Mammary microvascular endothelial cell (primary cell): ENCODE results near the gene PTGS1. TPM values are rescaled to one million over a fixed set of nuclear protein-coding genes. Genes with fewer than 3 reads are reported as not detected.

Experiments used
- total RNA-seq: library from RNA; depleted of rRNA; stranded (reverse); fragments of >200 nt; gene quantifications from 2 replicates; pipeline ENCODE4 v1.2.3, GENCODE V29; 2015

Gene PTGS1
- total RNA-seq: 0.59 and 1.5 TPM in 2 replicates

GRCh38 chr9:122370869-122371755 lies at the start of gene PTGS1:
Gene PTGS1, plus strand, starts transcription at chr9:122371024. Its CDS starts 61 bp downstream, at chr9:122371085.

Other genes starting within 250 kb of the PTGS1 start
- gene NDUFA8, start 211.2 kb upstream of the PTGS1 start, total RNA-seq: 70.5 and 73.3 TPM in 2 replicates
- not detected in 2 replicates for gene MORN5, start 211.1 kb upstream of the PTGS1 start, total RNA-seq
- 16.9 and 17.3 TPM in 2 replicates for gene LHX6, start 142.1 kb upstream of the PTGS1 start, total RNA-seq
- 12.6 and 18.7 TPM in 2 replicates for gene RBM18, start 106.2 kb upstream of the PTGS1 start, total RNA-seq
- 32.5 and 32.7 TPM in 2 replicates for gene MRRF, start 106.1 kb upstream of the PTGS1 start, total RNA-seq
- gene OR1J1, start 106.9 kb downstream of the PTGS1 start, total RNA-seq: not detected in 2 replicates
- not detected in 2 replicates for gene OR1J2, start 139.8 kb downstream of the PTGS1 start, total RNA-seq
- not detected in 2 replicates for gene OR1J4, start 148.1 kb downstream of the PTGS1 start, total RNA-seq
- gene OR1N1, start 156.3 kb downstream of the PTGS1 start, total RNA-seq: not detected in 2 replicates
- gene OR1N2, start 182.1 kb downstream of the PTGS1 start, total RNA-seq: not detected in 2 replicates
- 0.10 TPM in 1 of 2 replicates, not detected in the other for gene OR1L8, start 212.4 kb downstream of the PTGS1 start, total RNA-seq
- not detected in 2 replicates for gene OR1Q1, start 243.7 kb downstream of the PTGS1 start, total RNA-seq